ENCODE measurements around the gene PCDH9. TPM values are rescaled to one million over a fixed set of nuclear protein-coding genes. Genes with fewer than 3 reads are reported as not detected.

PCDH9 gene
- total and polyA plus RNA-seq, 9 donors, result 0.18 to 6.5 (median 1.3) TPM

DNA sequence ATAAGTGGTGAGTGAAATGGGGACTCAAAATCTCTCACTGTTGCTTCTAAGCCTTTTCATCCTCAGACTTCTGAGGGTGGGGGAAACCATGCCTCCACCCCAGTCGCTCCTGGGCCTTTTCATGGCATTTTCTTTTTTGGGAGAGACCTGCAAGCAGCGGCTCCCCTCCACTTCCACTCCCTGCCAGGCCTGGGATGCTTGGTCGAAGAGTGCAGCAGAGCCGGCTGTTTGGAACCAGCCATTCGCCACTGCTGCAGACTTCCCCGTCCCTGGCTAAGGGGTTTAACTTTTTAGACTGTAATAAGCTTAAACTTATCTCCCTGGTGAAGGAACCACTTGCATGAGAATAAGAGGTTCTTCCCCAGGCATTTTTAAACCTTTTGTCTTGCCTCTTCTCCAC, 617.2 kb downstream of the PCDH9 start:
- Histone ChIP-seq H3K9me3 (no peaks in the 10 kb centered on the region), H3K4me3 (no peak overlapping the region), H3K36me3 (no peaks in the 10 kb centered on the region), H3K4me1 (ENCODE audit: insufficient read depth) (no peaks in the 10 kb centered on the region), H3K27ac (no peak overlapping the region), H3K27me3 (no peaks in the 10 kb centered on the region)
- intact Hi-C loops (cut with DNase I), result no loop called here
- TF ChIP-seq CTCF (IDR thresholded peaks at IDR 0.05) (no peak), POLR2A (IDR thresholded peaks at IDR 0.05) (no peak), EP300 (IDR thresholded peaks at IDR 0.05) (no peak)
- DNase-seq, result no peak
- 93 to 96% (median 93%) methylated on average over 6 of the region's 6 CpGs for WGBS, 3 donors

GRCh38 chr13:66586489-66586888, 643.6 kb downstream of the PCDH9 start:
- no peaks in the 10 kb centered on the region for H3K4me1 ChIP-seq (ENCODE audit: insufficient read depth)
- no peaks in the 10 kb centered on the region for H3K9me3 ChIP-seq
- no peaks in the 10 kb centered on the region for H3K27me3 ChIP-seq
- no peak overlapping the region for H3K27ac ChIP-seq
- no peak overlapping the region for H3K4me3 ChIP-seq
- intact Hi-C loops (cut with DNase I), result no loop called here
- no peak for TF ChIP-seq EP300 (IDR thresholded peaks at IDR 0.05)
- no peak for TF ChIP-seq CTCF (IDR thresholded peaks at IDR 0.05)
- no peak for TF ChIP-seq POLR2A (IDR thresholded peaks at IDR 0.05)
- 60 to 65% (median 65%) methylated on average over 3 of the region's 3 CpGs for WGBS, 3 donors
- no peak for DNase-seq
- H3K36me3 ChIP-seq, result no peaks in the 10 kb centered on the region

DNA sequence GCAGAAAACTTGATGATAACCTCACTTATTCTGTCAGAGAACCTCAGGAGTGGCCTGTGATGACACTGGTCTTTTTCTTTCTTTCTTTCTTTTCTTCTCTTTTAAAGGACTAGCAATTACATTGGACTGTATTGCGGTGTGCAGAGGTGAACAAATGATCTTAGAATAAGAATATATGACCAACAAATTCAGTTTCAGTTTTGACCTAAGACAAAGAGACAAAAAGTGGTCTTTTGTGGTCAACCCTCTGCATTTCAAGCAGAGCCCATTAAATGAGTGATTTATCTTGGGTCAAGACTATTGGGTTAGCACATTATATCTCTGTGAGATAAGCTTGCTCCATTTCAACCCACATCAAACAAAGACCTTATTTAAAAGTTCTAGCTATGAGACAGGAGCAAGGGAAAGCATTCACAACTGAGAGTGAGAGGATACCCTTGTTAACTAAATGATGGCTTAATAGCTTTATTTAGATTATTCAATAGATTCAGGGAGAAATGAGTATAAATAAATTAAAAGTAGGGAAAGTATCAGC, 644.4 kb downstream of the PCDH9 start:
- 90 to 98% (median 92%) methylated on average over 1 of the region's 1 CpG for whole genome bisulfite sequencing, 3 donors

DNA sequence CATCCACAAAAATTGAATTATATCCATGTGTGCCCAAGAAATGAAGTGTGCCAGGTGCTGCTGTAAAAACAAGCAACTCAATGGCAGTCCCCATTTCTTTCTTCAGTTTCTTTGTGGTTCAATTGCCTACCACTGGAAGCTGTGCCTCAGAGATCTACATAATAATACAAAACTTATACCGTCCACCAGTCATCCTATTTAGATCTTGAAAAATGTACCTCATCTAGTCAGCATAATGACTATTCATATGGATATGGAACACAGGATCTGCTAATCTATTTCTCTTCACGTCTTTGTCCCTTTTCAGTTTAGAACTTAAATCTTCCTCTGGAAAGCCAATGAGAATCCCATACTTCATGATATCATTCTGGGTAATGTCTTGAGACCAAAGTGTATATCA, 648.5 kb downstream of the PCDH9 start:
- Histone ChIP-seq H3K27ac (no peak overlapping the region), H3K36me3 (no peaks in the 10 kb centered on the region), H3K27me3 (no peaks in the 10 kb centered on the region), H3K4me1 (ENCODE audit: insufficient read depth) (no peaks in the 10 kb centered on the region), H3K4me3 (no peak overlapping the region), H3K9me3 (no peaks in the 10 kb centered on the region)
- no peak for TF ChIP-seq POLR2A (IDR thresholded peaks at IDR 0.05)
- TF ChIP-seq EP300 (IDR thresholded peaks at IDR 0.05), result no peak
- no peak for TF ChIP-seq CTCF (IDR thresholded peaks at IDR 0.05)
- WGBS, 3 donors, result 86 to 94% (median 91%) methylated on average over 2 of the region's 2 CpGs
- DNase-seq, result no peak
- intact Hi-C loops (cut with DNase I), result no loop called here

More for the DNA sequence above, 644.4 kb downstream of the PCDH9 start:
- no peak for DNase-seq
- H3K27me3 ChIP-seq, result no peaks in the 10 kb centered on the region
- H3K9me3 ChIP-seq, result no peaks in the 10 kb centered on the region
- no peak for TF ChIP-seq CTCF (IDR thresholded peaks at IDR 0.05)
- TF ChIP-seq EP300 (IDR thresholded peaks at IDR 0.05), result no peak
- no peak for TF ChIP-seq POLR2A (IDR thresholded peaks at IDR 0.05)
- no peaks in the 10 kb centered on the region for H3K36me3 ChIP-seq
- H3K4me1 ChIP-seq (ENCODE audit: insufficient read depth), result no peaks in the 10 kb centered on the region
- no peak overlapping the region for H3K27ac ChIP-seq
- no peak overlapping the region for H3K4me3 ChIP-seq
- intact Hi-C loops (cut with DNase I), result no loop called here
